Muscle layer of colon (tissue), 2 donors: Measurements from ENCODE around the gene CD79A.

ENCODE experiments used
- H3K27ac ChIP-seq: one replicate; pipeline ENCODE4 v1.7.0; 2013; ENCODE audit warnings: low read depth, mild to moderate bottlenecking, low read length, moderate library complexity
- H3K27me3 ChIP-seq, 2 donors: one replicate each; pipeline ENCODE4 v1.7.0; 2013; ENCODE audit warnings: low read length in 2 of 2, mild to moderate bottlenecking in 2 of 2; ENCODE audit not compliant: insufficient read depth in 2 of 2, control insufficient read depth in 1 of 2
- H3K36me3 ChIP-seq: one replicate; pipeline ENCODE4 v1.7.0; 2013; ENCODE audit warnings: mild to moderate bottlenecking, low read length; ENCODE audit not compliant: insufficient read depth
- H3K4me1 ChIP-seq: one replicate; pipeline ENCODE4 v1.7.0; 2013; ENCODE audit warnings: mild to moderate bottlenecking, low read length; ENCODE audit not compliant: insufficient read depth
- H3K4me3 ChIP-seq, 2 donors: one replicate each; pipeline ENCODE4 v1.7.0; 2013; ENCODE audit warnings: low read length in 2 of 2, low read depth in 1 of 2, mild to moderate bottlenecking in 1 of 2, moderate library complexity in 1 of 2
- H3K9ac ChIP-seq: one replicate; pipeline ENCODE4 v1.7.0; 2013; ENCODE audit warnings: low read length
- H3K9me3 ChIP-seq: one replicate; pipeline ENCODE4 v1.7.0; 2013; ENCODE audit warnings: mild to moderate bottlenecking, low read length
- donor health status: abdominal sarcoma.
- donor health status: Adenocarcinoma of cecum.

CD79A gene

GRCh38 chr19:41851456-41851855 is 25.6 kb upstream of the CD79A start:
- Histone ChIP-seq H3K4me3 (no peak overlapping the region), H3K36me3 (no peaks in the 10 kb centered on the region), H3K9ac (no peak overlapping the region), H3K27me3 (peaks cover 0 to 5% of the 10 kb centered on the region in 2 donors), H3K27ac (no peak overlapping the region), H3K9me3 (no peaks in the 10 kb centered on the region), H3K4me1 (no peaks in the 10 kb centered on the region)

GRCh38 chr19:41853344-41853743 is 23.7 kb upstream of the CD79A start:
- Histone ChIP-seq H3K4me1 (no peaks in the 10 kb centered on the region), H3K9ac (no peak overlapping the region), H3K9me3 (no peaks in the 10 kb centered on the region), H3K27me3 (peaks cover 0 to 5% of the 10 kb centered on the region in 2 donors), H3K36me3 (no peaks in the 10 kb centered on the region), H3K27ac (no peak overlapping the region), H3K4me3 (no peak overlapping the region)

- Histone ChIP-seq H3K4me3 (no peak overlapping the region), H3K27me3 (peaks cover 0 to 5% of the 10 kb centered on the region in 2 donors), H3K9ac (no peak overlapping the region), H3K4me1 (no peaks in the 10 kb centered on the region), H3K36me3 (no peaks in the 10 kb centered on the region), H3K27ac (no peak overlapping the region), H3K9me3 (no peaks in the 10 kb centered on the region)
Measured at GRCh38 chr19:41853768-41854167, 23.3 kb upstream of the CD79A start.

GRCh38 chr19:41859213-41859617 is 17.9 kb upstream of the CD79A start:
- H3K36me3 ChIP-seq, result peaks cover 32% of the 10 kb centered on the region
- no peak overlapping the region for H3K27ac ChIP-seq
- peaks cover 34% of the 10 kb centered on the region for H3K4me1 ChIP-seq
- H3K27me3 ChIP-seq, result no peaks in the 10 kb centered on the region
- peak overlapping the region; percentile 54 for H3K9ac ChIP-seq
- H3K9me3 ChIP-seq, result no peaks in the 10 kb centered on the region
- peak overlapping the region in 1 of 2 donors; percentile 86 for H3K4me3 ChIP-seq

GRCh38 chr19:41859618-41860418 is 17.3 kb upstream of the CD79A start, which contains the start of gene RPS19:
Gene RPS19 (plus strand): TSS chr19:41860255. CDS start chr19:41860775, 520 bp downstream.
- Histone ChIP-seq H3K9ac (peak within 1 kb of the TSS; percentile 95), H3K27me3 (no peaks in the 10 kb centered on the region), H3K27ac (peak within 1 kb of the TSS; percentile 88), H3K36me3 (peaks cover 38% of the 10 kb centered on the region), H3K9me3 (no peaks in the 10 kb centered on the region), H3K4me1 (peaks cover 37% of the 10 kb centered on the region), H3K4me3 (peak within 1 kb of the TSS; percentile 50 to 86)

- H3K27me3 ChIP-seq, result no peaks in the 10 kb centered on the region
- peak overlapping the region; percentile 95 for H3K9ac ChIP-seq
- peaks cover 37% of the 10 kb centered on the region for H3K4me1 ChIP-seq
- H3K4me3 ChIP-seq, result peak overlapping the region; percentile 50 to 86
- H3K27ac ChIP-seq, result peak overlapping the region; percentile 88
- peaks cover 44% of the 10 kb centered on the region for H3K36me3 ChIP-seq
- no peaks in the 10 kb centered on the region for H3K9me3 ChIP-seq
Measured at GRCh38 chr19:41860419-41861115, 16.5 kb upstream of the CD79A start.

- no peaks in the 10 kb centered on the region for H3K9me3 ChIP-seq
- peak overlapping the region; percentile 95 for H3K9ac ChIP-seq
- H3K27me3 ChIP-seq, result no peaks in the 10 kb centered on the region
- peak overlapping the region; percentile 50 to 86 for H3K4me3 ChIP-seq
- H3K36me3 ChIP-seq, result peaks cover 46% of the 10 kb centered on the region
- H3K4me1 ChIP-seq, result peaks cover 37% of the 10 kb centered on the region
- H3K27ac ChIP-seq, result peak overlapping the region; percentile 88
Measured at GRCh38 chr19:41861116-41861768, 15.8 kb upstream of the CD79A start.

- Histone ChIP-seq H3K4me3 (no peak overlapping the region), H3K4me1 (peaks cover 37% of the 10 kb centered on the region), H3K27ac (peak overlapping the region; percentile 88), H3K27me3 (no peaks in the 10 kb centered on the region), H3K9me3 (no peaks in the 10 kb centered on the region), H3K9ac (peak overlapping the region; percentile 95), H3K36me3 (peaks cover 50% of the 10 kb centered on the region)
Measured at GRCh38 chr19:41861846-41862245, 15.2 kb upstream of the CD79A start.

- Histone ChIP-seq H3K9ac (no peak overlapping the region), H3K9me3 (no peaks in the 10 kb centered on the region), H3K4me3 (no peak overlapping the region), H3K4me1 (peaks cover 37% of the 10 kb centered on the region), H3K27ac (no peak overlapping the region), H3K27me3 (no peaks in the 10 kb centered on the region), H3K36me3 (peaks cover 50% of the 10 kb centered on the region)
Measured at GRCh38 chr19:41862445-41862986, 14.6 kb upstream of the CD79A start.

- Histone ChIP-seq H3K27me3 (no peaks in the 10 kb centered on the region), H3K9ac (no peak overlapping the region), H3K4me1 (peaks cover 40% of the 10 kb centered on the region), H3K4me3 (no peak overlapping the region), H3K36me3 (peaks cover 57% of the 10 kb centered on the region), H3K9me3 (no peaks in the 10 kb centered on the region), H3K27ac (no peak overlapping the region)
Measured at GRCh38 chr19:41863209-41863931, 13.7 kb upstream of the CD79A start.
